Fibroblast of pulmonary artery (primary cell): ENCODE results near the gene TMEM107.

Source experiments
- DNase-seq: peaks from one replicate; pipeline ENCODE4 v3.0.0-alpha.2; 2010; ENCODE audit warnings: low read depth
- H3K4me3 ChIP-seq: replicated peaks from 2 replicates; pipeline ENCODE4 v1.5.1; 2011; ENCODE audit warnings: low read depth, mild to moderate bottlenecking, control low read depth, low read length, moderate library complexity
- TF ChIP-seq, protein P1 (sequence below): IDR thresholded peaks from 2 replicates; pipeline ENCODE4 v1.5.1; 2011; ENCODE audit warnings: mild to moderate bottlenecking, control low read depth, low read length, inconsistent platforms; ENCODE audit errors: missing control alignments

TMEM107 gene

DNA sequence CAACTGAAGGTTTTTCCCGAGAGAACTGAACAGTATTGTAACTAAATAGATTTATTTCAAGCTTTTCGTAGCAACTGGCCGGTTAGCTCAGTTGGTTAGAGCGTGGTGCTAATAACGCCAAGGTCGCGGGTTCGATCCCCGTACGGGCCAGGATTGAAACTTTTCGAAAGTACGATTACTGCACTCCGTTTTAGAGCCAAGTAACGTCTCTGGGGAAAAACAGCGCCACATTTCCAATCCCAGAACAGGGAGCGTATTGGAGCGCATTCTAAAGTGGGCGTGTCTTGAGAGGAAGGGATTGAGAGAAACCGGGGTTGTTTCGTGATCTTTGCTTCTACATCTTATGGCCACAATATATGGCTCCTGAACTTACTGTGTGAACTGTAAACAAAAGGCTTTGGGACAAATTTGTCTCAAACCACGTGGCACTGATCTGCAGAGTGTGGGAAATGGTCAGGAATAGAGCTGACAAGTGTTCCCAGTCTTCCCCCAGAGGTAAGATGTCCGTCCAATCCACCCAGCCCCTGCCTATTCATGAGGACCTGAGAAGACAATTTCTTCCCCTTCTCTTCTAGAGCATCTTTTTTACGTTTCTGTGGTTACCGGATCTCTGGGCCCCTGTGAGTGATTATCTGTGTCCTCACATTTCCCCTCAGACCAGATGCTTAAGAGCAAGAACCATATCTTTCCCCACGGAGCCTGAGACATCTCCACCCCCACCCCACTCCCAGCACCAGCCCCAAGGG, 11.5 kb upstream of the TMEM107 start:
- DNase-seq, result peak; percentile 100
- TF ChIP-seq, protein P1, sequence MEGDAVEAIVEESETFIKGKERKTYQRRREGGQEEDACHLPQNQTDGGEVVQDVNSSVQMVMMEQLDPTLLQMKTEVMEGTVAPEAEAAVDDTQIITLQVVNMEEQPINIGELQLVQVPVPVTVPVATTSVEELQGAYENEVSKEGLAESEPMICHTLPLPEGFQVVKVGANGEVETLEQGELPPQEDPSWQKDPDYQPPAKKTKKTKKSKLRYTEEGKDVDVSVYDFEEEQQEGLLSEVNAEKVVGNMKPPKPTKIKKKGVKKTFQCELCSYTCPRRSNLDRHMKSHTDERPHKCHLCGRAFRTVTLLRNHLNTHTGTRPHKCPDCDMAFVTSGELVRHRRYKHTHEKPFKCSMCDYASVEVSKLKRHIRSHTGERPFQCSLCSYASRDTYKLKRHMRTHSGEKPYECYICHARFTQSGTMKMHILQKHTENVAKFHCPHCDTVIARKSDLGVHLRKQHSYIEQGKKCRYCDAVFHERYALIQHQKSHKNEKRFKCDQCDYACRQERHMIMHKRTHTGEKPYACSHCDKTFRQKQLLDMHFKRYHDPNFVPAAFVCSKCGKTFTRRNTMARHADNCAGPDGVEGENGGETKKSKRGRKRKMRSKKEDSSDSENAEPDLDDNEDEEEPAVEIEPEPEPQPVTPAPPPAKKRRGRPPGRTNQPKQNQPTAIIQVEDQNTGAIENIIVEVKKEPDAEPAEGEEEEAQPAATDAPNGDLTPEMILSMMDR, result no peak
- H3K4me3 ChIP-seq, result peak overlapping the region; percentile 91

- TF ChIP-seq, protein P1, result peak; percentile 42
- DNase-seq, result peak; percentile 97
- peak overlapping the region; percentile 91 for H3K4me3 ChIP-seq
Measured at GRCh38 chr17:8186787-8187516, 10.8 kb upstream of the TMEM107 start.

DNA sequence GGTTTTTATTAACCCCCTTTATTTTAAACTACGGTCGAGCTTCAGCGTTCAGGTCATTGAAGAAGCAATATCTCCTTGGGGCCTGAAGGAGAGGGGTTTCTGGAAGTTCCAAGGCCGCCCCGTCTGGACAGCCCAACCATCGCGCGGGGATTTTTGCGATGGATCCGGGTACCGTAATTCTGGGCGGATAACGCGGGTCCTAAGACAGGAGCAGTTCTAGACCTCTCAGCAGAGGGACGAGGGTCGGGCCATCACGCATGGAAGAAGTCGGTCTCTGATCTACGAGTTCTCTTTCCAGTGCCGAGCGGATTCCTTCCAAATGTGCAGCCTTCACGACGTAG, 10.2 kb upstream of the TMEM107 start:
- peak overlapping the region; percentile 91 for H3K4me3 ChIP-seq
- no peak for DNase-seq
- TF ChIP-seq, protein P1, result no peak

DNA sequence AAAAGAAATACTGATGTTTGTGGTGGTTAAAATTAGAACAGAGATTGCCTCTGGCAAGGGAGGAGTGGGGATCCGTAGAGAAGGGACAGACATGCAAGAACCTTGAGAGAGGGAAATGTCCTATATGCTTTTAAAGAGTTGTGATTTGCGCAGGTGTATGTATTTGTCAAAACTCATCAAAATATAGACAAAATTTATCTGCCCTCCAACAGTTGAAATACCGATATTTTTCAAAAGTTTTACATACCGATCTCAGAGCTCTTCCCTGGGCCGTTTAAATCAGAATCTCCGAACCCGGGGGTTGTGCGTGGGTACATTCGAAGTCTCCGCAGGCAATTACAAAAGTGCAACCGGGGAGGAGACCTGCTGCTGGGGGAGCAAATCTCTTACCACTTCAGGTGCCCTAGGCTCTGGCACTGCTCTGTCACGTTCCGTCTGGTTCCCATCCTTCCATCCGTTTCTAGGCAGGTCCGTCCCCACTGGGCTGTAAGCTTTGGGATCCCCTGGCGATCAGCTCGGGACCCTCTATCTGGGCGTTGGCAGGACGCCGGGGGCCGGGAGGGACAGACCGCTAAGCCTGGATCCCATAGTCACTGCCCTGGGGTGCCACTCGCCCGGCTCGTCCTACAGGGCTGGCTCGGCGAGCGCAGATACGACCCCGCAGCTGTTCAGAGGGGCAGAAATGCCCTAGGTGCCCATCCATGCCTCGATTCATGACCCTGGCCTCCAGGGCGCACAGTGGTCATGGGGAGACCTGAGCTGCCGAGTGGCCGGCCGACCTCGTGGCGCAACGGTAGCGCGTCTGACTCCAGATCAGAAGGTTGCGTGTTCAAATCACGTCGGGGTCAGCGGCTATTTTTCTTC, 9.6 kb upstream of the TMEM107 start:
- peak overlapping the region; percentile 91 for H3K4me3 ChIP-seq
- TF ChIP-seq, protein P1, result no peak
- peak; percentile 72 for DNase-seq

DNA sequence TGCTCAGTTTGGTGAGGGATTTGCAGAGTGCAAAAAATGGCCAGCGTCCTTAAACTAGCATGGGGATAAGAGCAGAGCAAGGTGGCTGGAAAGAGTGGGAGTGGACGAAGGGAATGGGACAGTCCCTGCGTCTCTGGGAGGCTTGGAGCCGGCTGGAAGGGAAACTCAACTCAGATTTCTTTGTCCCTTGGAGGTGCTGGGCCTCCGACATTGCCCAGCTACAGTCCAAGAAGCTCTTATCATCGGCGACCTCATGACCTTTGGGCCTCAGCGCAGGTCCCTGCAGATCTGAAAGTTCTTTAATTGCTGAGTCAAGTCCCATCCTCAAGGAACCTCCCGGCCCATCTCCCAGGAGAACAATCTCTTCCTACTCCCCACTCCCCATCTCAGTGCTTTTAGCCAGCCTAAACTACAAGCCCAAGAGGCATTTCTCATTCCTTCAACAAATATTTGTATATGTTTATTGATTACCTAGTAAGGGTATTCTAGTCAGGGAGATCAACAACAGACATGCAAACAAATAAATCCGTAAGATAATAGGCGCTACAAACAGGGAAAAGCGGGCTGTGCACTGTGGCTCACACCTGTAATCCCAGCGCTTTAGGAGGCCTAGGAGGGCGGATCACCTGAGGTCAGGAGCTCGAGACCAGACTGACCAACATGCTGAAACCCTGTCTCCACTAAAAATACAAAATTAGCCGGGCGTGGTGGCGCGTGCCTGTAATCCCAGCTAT, 985 bp upstream of the TMEM107 start:
- DNase-seq, result no peak
- peak overlapping the region; percentile 75 for H3K4me3 ChIP-seq
- TF ChIP-seq, protein P1, result no peak

DNA sequence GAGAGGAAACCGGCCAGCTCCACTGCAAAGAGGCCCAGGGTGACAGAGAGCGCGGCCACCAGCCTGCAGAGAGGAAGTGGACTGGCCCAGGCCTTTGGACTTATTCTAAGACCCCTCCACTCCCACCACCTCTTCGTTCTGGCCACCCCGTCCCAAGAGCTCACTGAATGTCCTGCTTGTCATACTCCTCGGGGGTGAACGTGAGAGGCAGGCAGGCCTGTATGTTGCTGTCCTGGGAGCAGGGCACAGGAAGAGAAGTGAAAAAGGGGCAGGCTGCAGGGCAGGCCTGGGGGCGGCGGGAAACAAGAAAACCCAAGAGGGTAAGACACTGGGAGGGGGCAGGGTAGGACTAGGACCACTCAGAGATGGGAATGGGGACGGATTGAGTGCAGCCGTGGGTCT, 384 bp downstream of the TMEM107 start:
- peak overlapping the region; percentile 75 for H3K4me3 ChIP-seq
- no peak for DNase-seq
- TF ChIP-seq, protein P1, result no peak
